AG04449 (cell line): Measurements from ENCODE around the gene TNFRSF11A.

ENCODE experiments used
- CTCF ChIA-PET: fragments of 350-600 bp; formaldehyde crosslinking; extraction: SDS; loops from one replicate; lab custom pipeline; 2021; ENCODE audit warnings: antibody characterized with exemption; lab: Yijun Ruan, JAX
- POLR2A ChIA-PET: fragments of 400-600, 350-600 bp; formaldehyde crosslinking; extraction: SDS; loops from one replicate; lab custom pipeline; 2020; ENCODE audit warnings: antibody characterized with exemption, inconsistent platforms; lab: Yijun Ruan, JAX
- DNase-seq: peaks from one replicate; pipeline ENCODE4 v3.0.0-alpha.2; 2010; ENCODE audit warnings: low read depth, low spot score
- H3K4me3 ChIP-seq: 2 replicates; pipeline ENCODE4 v1.5.1; 2011; ENCODE audit warnings: low read depth, mild to moderate bottlenecking, control low read depth, low read length
- TF ChIP-seq, protein P1 (sequence below): IDR thresholded peaks from one replicate; pipeline ENCODE4 v1.5.1; 2011; ENCODE audit warnings: mild to moderate bottlenecking, moderate library complexity, low read length, control low read depth, inconsistent platforms; ENCODE audit not compliant: insufficient read depth; ENCODE audit errors: missing control alignments

The TNFRSF11A gene

DNA sequence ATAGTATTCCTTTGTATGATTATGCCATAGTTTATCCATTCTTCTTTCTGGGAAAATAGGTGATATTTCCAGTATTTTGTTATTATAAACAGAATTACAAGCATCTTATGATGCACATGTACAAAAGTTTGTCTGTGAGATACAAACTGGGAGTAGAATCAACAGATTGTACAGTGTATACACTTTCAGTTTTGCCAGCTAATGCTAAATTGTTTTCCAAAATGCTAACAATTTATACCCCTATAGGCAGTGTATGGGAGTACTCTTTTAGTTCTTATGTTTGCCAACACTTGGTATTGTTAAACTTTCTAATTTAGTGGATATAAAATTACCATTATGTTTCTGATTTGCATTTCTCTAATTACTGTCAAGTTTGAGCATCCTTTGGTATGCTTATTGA is 31.0 kb upstream of the TNFRSF11A start:
- no peak overlapping the region for H3K4me3 ChIP-seq
- TF ChIP-seq, protein P1, sequence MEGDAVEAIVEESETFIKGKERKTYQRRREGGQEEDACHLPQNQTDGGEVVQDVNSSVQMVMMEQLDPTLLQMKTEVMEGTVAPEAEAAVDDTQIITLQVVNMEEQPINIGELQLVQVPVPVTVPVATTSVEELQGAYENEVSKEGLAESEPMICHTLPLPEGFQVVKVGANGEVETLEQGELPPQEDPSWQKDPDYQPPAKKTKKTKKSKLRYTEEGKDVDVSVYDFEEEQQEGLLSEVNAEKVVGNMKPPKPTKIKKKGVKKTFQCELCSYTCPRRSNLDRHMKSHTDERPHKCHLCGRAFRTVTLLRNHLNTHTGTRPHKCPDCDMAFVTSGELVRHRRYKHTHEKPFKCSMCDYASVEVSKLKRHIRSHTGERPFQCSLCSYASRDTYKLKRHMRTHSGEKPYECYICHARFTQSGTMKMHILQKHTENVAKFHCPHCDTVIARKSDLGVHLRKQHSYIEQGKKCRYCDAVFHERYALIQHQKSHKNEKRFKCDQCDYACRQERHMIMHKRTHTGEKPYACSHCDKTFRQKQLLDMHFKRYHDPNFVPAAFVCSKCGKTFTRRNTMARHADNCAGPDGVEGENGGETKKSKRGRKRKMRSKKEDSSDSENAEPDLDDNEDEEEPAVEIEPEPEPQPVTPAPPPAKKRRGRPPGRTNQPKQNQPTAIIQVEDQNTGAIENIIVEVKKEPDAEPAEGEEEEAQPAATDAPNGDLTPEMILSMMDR: no peak
- POLR2A ChIA-PET: no interaction called here
- DNase-seq: no peak
- CTCF ChIA-PET: no interaction called here

DNA sequence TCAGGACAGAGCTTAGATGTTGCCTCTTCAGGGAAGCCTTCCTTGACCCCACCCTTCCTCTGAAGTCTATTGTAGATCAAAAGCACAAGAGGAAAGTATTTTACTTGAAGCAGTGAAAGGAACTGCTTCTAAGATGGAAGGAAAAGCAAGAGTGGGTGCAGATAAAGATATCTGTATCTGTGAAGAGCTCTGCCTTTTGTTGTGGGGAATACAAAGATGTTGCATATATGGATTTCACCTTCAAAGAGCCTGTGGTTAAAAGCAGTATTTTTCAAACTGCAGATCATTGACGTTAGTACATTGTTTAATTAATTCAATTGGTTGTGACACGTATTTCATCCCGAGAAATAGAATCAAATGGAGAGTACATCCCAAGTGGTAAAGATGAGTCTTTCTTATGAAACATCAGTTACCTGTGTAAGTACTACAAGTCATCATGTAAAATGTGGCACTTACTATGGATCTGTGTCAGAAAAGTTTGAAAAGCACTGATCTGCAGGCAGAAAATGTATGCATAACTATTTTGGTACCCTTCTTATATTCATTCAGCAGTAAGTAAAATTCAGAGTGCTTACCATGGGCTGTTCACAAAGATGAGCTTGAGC is 24.6 kb upstream of the TNFRSF11A start:
- DNase-seq: no peak
- TF ChIP-seq, protein P1: no peak
- POLR2A ChIA-PET: no interaction called here

DNA sequence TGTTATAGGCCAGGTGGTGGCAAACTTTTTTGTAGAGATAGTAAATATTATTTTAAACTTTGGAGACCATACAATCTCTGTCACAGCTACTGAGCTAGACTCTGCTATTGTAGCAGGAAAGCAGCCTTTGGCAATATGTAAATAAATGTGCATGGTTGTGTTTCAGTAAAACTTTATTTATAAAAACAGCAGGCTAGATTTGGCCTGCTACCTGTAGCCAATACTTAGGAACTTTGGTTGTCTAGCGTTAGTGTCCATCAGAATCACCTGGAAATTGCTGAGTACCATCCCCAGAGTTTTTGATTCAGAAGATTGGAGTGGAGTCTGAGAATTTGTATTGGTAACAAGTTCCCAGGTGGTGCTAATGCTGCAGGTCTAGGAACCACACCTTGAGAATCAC is 23.8 kb upstream of the TNFRSF11A start:
- POLR2A ChIA-PET: no interaction called here
- H3K4me3 ChIP-seq: no peak overlapping the region
- TF ChIP-seq, protein P1: no peak
- no peak for DNase-seq
- CTCF ChIA-PET: no interaction called here

More for the DNA sequence above, 24.6 kb upstream of the TNFRSF11A start:
- H3K4me3 ChIP-seq: no peak overlapping the region
- CTCF ChIA-PET: interaction anchor here (1.8 kb wide), 1 partner anchor 15 kb away, joined by 5 read pairs; no protein-coding TSS in a partner anchor

DNA sequence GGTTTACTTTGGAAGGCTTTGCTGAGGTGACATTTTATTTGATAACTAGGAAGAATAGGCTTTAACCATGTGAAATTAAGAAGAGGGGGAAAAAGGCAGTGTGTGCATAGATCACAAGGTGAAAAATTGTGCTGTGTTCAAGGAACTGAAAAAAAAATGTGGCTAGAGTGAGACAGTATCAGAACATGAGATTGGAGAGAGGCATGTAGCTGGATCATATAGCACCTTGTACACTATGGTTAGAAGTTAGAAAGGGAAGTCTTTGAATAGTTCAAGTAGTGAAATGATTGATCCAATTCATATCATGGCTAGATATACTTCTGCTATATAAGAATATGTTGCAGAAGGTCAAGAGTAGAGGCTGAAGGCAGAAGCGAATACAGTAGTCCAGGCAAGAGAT is 12.3 kb upstream of the TNFRSF11A start:
- ChIA-PET POLR2A (no interaction called here), CTCF (no interaction called here)
- H3K4me3 ChIP-seq: no peak overlapping the region
- TF ChIP-seq, protein P1: no peak
- no peak for DNase-seq

DNA sequence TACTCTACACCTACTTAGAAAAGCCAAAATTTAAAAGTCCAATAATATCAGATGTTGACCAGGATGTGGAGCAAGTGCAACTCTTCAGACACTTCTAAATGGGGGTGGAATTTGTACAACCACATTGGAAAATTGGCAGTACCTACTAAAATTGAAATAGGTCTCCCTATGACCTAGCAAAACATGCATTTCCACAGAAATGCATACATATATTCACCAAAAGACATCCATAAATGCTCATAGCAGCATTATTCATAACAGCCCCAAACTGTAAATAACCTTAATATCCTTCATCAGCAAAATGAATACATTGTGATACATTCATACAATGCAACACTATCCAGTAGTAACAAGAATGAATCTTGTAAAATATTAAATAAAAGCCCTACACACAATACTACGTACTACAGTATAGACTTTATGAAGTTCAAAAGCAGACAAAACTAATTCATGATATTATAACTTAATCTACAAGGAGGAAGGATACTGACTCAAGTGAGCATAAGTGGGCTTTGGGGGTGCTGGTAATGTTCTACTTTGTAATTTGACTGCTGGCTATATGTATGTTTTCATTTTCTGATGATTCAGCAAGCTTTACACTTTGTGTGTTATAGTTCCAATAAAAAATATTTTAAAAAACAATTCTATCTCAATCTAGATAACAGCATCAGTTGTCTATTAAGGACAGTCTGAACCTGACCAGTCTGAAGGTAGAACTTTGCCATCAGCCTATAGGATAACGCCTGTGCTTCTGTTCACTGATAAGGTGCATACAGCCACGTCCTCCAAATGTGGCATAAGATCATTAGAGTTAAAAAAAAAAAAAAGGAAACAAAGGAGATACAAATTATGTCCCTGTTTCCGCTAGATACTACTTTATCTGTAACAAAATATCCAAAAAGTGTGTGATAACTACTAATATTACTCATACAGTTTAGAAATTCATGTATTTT is 6.6 kb upstream of the TNFRSF11A start:
- POLR2A ChIA-PET: no interaction called here
- no peak overlapping the region for H3K4me3 ChIP-seq
- TF ChIP-seq, protein P1: no peak
- no peak for DNase-seq
- CTCF ChIA-PET: no interaction called here

DNA sequence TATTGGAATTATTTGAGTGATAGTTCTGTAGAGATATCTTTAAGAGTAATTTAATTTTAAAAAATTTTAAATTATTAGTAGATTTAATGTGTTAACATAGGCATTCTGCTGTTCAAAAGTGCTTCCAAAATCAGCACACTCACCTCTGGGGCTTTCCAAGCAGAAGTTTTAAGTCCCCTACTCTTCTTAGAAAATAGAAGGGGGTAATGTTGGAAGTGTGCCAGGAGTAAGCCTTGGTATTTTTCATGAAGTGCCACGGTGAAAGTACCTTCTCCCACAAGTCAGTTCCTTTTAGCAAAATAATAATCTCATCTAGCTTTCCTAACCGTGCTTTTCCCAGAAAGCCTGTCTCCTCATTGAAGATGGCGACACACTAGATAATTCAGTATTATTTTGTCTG is 3.9 kb upstream of the TNFRSF11A start:
- ChIA-PET CTCF (interaction anchor here (0.5 kb wide), 1 partner anchor 116 kb away, joined by 3 read pairs; no protein-coding TSS in a partner anchor), POLR2A (no interaction called here)
- TF ChIP-seq, protein P1: no peak
- H3K4me3 ChIP-seq: no peak overlapping the region
- no peak for DNase-seq
